Liver (tissue), 9 donors: Measurements from ENCODE around the gene FPR3. TPM values are rescaled to one million over a fixed set of nuclear protein-coding genes. Genes with fewer than 3 reads are reported as not detected.

ENCODE experiments used
- DNase-seq: peaks from one replicate; pipeline ENCODE4 v3.0.0-alpha.2; 2017; ENCODE audit warnings: low spot score
- H3K27ac ChIP-seq, 2 donors: one replicate each; pipeline ENCODE4 v1.7.0; 2013; ENCODE audit warnings: inconsistent platforms in 2 of 2, low read length in 2 of 2, control low read depth in 1 of 2, low read depth in 1 of 2, mild to moderate bottlenecking in 1 of 2
- H3K27me3 ChIP-seq, 4 donors: one replicate each; pipeline versions ENCODE4 v1.6.1 to v1.7.0; 2013; ENCODE audit warnings: low read length in 3 of 4, inconsistent platforms in 1 of 4, mild to moderate bottlenecking in 1 of 4, moderate library complexity in 1 of 4; ENCODE audit not compliant: control insufficient read depth in 4 of 4, insufficient read depth in 4 of 4
- H3K36me3 ChIP-seq, 4 donors: one replicate each; pipeline versions ENCODE4 v1.6.1 to v1.7.0; 2013; ENCODE audit warnings: low read length in 3 of 4, mild to moderate bottlenecking in 3 of 4, low read depth in 1 of 4, moderate library complexity in 1 of 4; ENCODE audit not compliant: control insufficient read depth in 4 of 4, insufficient read depth in 3 of 4
- H3K4me1 ChIP-seq, 4 donors: one replicate each; pipeline versions ENCODE4 v1.6.1 to v1.7.0; 2013; ENCODE audit warnings: low read length in 3 of 4, mild to moderate bottlenecking in 3 of 4, moderate library complexity in 1 of 4; ENCODE audit not compliant: control insufficient read depth in 4 of 4, insufficient read depth in 4 of 4
- H3K4me3 ChIP-seq, 3 donors: one replicate each; pipeline versions ENCODE4 v1.6.1 to v1.7.0; 2013; ENCODE audit warnings: low read length in 3 of 3, control low read depth in 1 of 3, low read depth in 1 of 3, mild to moderate bottlenecking in 1 of 3
- H3K9ac ChIP-seq, 2 donors: one replicate each; pipeline ENCODE4 v1.7.0; 2013; ENCODE audit warnings: low read length in 2 of 2, mild to moderate bottlenecking in 2 of 2, moderate library complexity in 2 of 2, control low read depth in 1 of 2, low read depth in 1 of 2
- H3K9me3 ChIP-seq, 4 donors: one replicate each; pipeline versions ENCODE4 v1.6.1 to v1.7.0; 2013; ENCODE audit warnings: low read length in 3 of 4; ENCODE audit not compliant: control insufficient read depth in 4 of 4
- CTCF ChIP-seq: fragments of 150-350 bp; IDR thresholded peaks from 2 replicates; pipeline ENCODE4 v1.5.1; 2017; ENCODE audit warnings: improper control_type of control experiment, low read depth, low read length; ENCODE audit not compliant: missing input control
- EGR1 ChIP-seq, 2 donors: IDR thresholded peaks; 2 replicates each; pipeline ENCODE4 v1.6.1; 2016 to 2018; ENCODE audit warnings: antibody characterized with exemption in 2 of 2, low read depth in 2 of 2
- FOXA1 ChIP-seq: IDR thresholded peaks from 2 replicates; pipeline ENCODE4 v1.6.1; 2016; ENCODE audit warnings: antibody characterized with exemption
- FOXA2 ChIP-seq: IDR thresholded peaks from 2 replicates; pipeline ENCODE4 v1.6.1; 2016; ENCODE audit warnings: antibody characterized with exemption
- GABPA ChIP-seq, 2 donors: IDR thresholded peaks in 1 of 2; conservative IDR thresholded peaks in 1 of 2; 2 replicates each; pipeline ENCODE4 v1.6.1; 2016; ENCODE audit warnings: antibody characterized with exemption in 2 of 2, mild to moderate bottlenecking in 1 of 2, moderate library complexity in 1 of 2
- HNF4A ChIP-seq, 2 donors: conservative IDR thresholded peaks; 2 replicates each; pipeline ENCODE4 v1.6.1; 2016; ENCODE audit warnings: antibody characterized with exemption in 2 of 2, mild to moderate bottlenecking in 2 of 2
- HNF4G ChIP-seq: IDR thresholded peaks from 2 replicates; pipeline ENCODE4 v1.6.1; 2016; ENCODE audit warnings: antibody characterized with exemption
- JUND ChIP-seq, 2 donors: IDR thresholded peaks; 2 replicates each; pipeline ENCODE4 v1.6.1; 2016; ENCODE audit warnings: antibody characterized with exemption in 2 of 2
- NR2F2 ChIP-seq: IDR thresholded peaks from 2 replicates; pipeline ENCODE4 v1.6.1; 2016; ENCODE audit warnings: antibody characterized with exemption
- RAD21 ChIP-seq, 2 donors: IDR thresholded peaks; 2 replicates each; pipeline ENCODE4 v1.6.1; 2016; ENCODE audit warnings: antibody characterized with exemption in 2 of 2, mild to moderate bottlenecking in 2 of 2
- REST ChIP-seq: IDR thresholded peaks from 2 replicates; pipeline ENCODE4 v1.6.1; 2016; ENCODE audit warnings: antibody characterized with exemption, mild to moderate bottlenecking
- RXRA ChIP-seq, 2 donors: IDR thresholded peaks; 2 replicates each; pipeline ENCODE4 v1.6.1; 2017 to 2018; ENCODE audit warnings: antibody characterized with exemption in 2 of 2, mild to moderate bottlenecking in 1 of 2
- SP1 ChIP-seq: IDR thresholded peaks from 2 replicates; pipeline ENCODE4 v1.6.1; 2018; ENCODE audit warnings: antibody characterized with exemption, mild to moderate bottlenecking
- TAF1 ChIP-seq: conservative IDR thresholded peaks from 2 replicates; pipeline ENCODE4 v1.6.1; 2016; ENCODE audit warnings: antibody characterized with exemption, mild to moderate bottlenecking
- YY1 ChIP-seq: IDR thresholded peaks from 2 replicates; pipeline ENCODE4 v1.6.1; 2016; ENCODE audit warnings: antibody characterized with exemption, mild to moderate bottlenecking
- WGBS: extraction: QIAGEN DNeasy Blood & Tissue Kit; methylation state at CpG from one replicate; pipeline ENCODE4 v1.1.7; 2013; 5-methylcytosine and 5-hydroxymethylcytosine counted together
- polyA plus RNA-seq, 2 donors: library from polyadenylated mRNA; stranded (reverse) in 1 of 2; unstranded in 1 of 2; fragments of 200-250 nt in 1 of 2; fragments of >200 nt in 1 of 2; fragmentation: Nextera tagmentation in 1 of 2; extraction: Ambion mirVana in 1 of 2; gene quantifications; one replicate each; pipeline versions ENCODE4 v1.2.1 to v1.2.3, GENCODE V29; 2013 to 2015
- total RNA-seq, 2 donors: library from RNA; depleted of rRNA; stranded (reverse); fragments of >200 nt; gene quantifications; one replicate each; pipeline ENCODE4 v1.2.3, GENCODE V29; 2014
- TF ChIP-seq, protein P1 (sequence below): IDR thresholded peaks from 2 replicates; pipeline ENCODE4 v1.6.1; 2016; ENCODE audit warnings: antibody characterized with exemption
- TF ChIP-seq, protein P2 (sequence below): IDR thresholded peaks from 2 replicates; pipeline ENCODE4 v1.6.1; 2016; ENCODE audit warnings: antibody characterized with exemption
- TF ChIP-seq, protein P3 (sequence below): IDR thresholded peaks from 2 replicates; pipeline ENCODE4 v1.6.1; 2016; ENCODE audit warnings: antibody characterized with exemption
- donor health status: healthy.
- donor health status: healthy.
- donor health status: healthy.
- donor health status: healthy.
- donor health status: healthy.

Gene FPR3
- total and polyA plus RNA-seq, 4 donors: 1.0 to 7.8 (median 4.1) TPM

DNA sequence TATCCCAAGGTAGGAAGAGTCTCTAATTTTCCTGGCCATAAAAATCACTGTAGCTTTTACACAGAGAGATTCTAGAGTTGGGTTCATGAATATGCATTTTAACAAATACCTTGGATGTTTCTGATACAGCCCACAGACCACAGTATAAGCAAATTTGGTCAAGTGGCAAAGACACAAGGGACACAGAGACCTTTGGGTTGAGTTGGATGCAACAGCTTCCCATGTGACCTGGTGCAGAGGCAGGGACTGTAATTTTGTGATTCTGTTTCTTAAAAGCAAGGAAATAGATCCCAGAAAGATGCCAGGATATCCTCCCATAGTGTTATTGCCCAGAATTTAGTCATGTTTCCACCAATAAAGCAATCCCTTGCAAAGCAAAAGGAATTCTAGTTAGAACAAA is 27.0 kb downstream of the FPR3 start:
- DNase-seq: no peak
- TF ChIP-seq FOXA1 (no peak), HNF4A (conservative IDR thresholded peaks at IDR 0.05) (no peak), NR2F2 (no peak), REST (no peak), CTCF (no peak), YY1 (no peak)
- Histone ChIP-seq H3K4me1 (no peaks in the 10 kb centered on the region), H3K27ac (no peak overlapping the region), H3K9me3 (peaks cover 5 to 25% (median 22%) of the 10 kb centered on the region in 4 donors), H3K27me3 (no peaks in the 10 kb centered on the region), H3K36me3 (peaks cover 0 to 4% (median 0%) of the 10 kb centered on the region in 4 donors), H3K4me3 (no peak overlapping the region), H3K9ac (no peak overlapping the region)

- peaks cover 0 to 4% (median 0%) of the 10 kb centered on the region in 4 donors for H3K36me3 ChIP-seq
- no peak for DNase-seq
- H3K27ac ChIP-seq: no peak overlapping the region
- WGBS: 81% methylated on average over 2 of the region's 2 CpGs
- no peaks in the 10 kb centered on the region for H3K27me3 ChIP-seq
- TF ChIP-seq TAF1: no peak
- no peak for TF ChIP-seq REST
- no peak for TF ChIP-seq CTCF
- TF ChIP-seq, protein P1, sequence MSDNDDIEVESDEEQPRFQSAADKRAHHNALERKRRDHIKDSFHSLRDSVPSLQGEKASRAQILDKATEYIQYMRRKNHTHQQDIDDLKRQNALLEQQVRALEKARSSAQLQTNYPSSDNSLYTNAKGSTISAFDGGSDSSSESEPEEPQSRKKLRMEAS: no peak
- no peak for TF ChIP-seq HNF4A (conservative IDR thresholded peaks at IDR 0.05)
- TF ChIP-seq SP1: no peak
- no peak for TF ChIP-seq RXRA (IDR thresholded peaks at IDR 0.05)
- TF ChIP-seq JUND (IDR thresholded peaks at IDR 0.05): no peak
- no peak for TF ChIP-seq GABPA (IDR thresholded peaks at IDR 0.05 in 1 of 2, conservative IDR thresholded peaks at IDR 0.05 in 1 of 2)
- TF ChIP-seq RAD21 (IDR thresholded peaks at IDR 0.05): no peak
- TF ChIP-seq FOXA1: no peak
- TF ChIP-seq, protein P2, sequence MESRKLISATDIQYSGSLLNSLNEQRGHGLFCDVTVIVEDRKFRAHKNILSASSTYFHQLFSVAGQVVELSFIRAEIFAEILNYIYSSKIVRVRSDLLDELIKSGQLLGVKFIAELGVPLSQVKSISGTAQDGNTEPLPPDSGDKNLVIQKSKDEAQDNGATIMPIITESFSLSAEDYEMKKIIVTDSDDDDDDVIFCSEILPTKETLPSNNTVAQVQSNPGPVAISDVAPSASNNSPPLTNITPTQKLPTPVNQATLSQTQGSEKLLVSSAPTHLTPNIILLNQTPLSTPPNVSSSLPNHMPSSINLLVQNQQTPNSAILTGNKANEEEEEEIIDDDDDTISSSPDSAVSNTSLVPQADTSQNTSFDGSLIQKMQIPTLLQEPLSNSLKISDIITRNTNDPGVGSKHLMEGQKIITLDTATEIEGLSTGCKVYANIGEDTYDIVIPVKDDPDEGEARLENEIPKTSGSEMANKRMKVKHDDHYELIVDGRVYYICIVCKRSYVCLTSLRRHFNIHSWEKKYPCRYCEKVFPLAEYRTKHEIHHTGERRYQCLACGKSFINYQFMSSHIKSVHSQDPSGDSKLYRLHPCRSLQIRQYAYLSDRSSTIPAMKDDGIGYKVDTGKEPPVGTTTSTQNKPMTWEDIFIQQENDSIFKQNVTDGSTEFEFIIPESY: no peak
- TF ChIP-seq, protein P3, sequence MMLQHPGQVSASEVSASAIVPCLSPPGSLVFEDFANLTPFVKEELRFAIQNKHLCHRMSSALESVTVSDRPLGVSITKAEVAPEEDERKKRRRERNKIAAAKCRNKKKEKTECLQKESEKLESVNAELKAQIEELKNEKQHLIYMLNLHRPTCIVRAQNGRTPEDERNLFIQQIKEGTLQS: no peak
- no peak for TF ChIP-seq EGR1 (IDR thresholded peaks at IDR 0.05; ENCODE audit: low read depth in 2 of 2)
- TF ChIP-seq FOXA2: no peak
- no peak for TF ChIP-seq YY1
- TF ChIP-seq HNF4G: no peak
- TF ChIP-seq NR2F2: no peak
- no peak overlapping the region for H3K9ac ChIP-seq
- H3K4me3 ChIP-seq: no peak overlapping the region
- H3K4me1 ChIP-seq: no peaks in the 10 kb centered on the region
- H3K9me3 ChIP-seq: peaks cover 5 to 27% (median 22%) of the 10 kb centered on the region in 4 donors
Measured at GRCh38 chr19:51822325-51822724, 27.4 kb downstream of the FPR3 start.
